HG03045 (cell line): ENCODE results near the gene ABCC4.

Source experiments
- ATAC-seq: cut with Tn5 transposase; IDR thresholded peaks from one replicate; pipeline ENCODE4 v1.9.1; 2021; ENCODE audit warnings: mild to moderate bottlenecking, moderate library complexity; ENCODE audit not compliant: unreplicated experiment

Gene ABCC4

DNA sequence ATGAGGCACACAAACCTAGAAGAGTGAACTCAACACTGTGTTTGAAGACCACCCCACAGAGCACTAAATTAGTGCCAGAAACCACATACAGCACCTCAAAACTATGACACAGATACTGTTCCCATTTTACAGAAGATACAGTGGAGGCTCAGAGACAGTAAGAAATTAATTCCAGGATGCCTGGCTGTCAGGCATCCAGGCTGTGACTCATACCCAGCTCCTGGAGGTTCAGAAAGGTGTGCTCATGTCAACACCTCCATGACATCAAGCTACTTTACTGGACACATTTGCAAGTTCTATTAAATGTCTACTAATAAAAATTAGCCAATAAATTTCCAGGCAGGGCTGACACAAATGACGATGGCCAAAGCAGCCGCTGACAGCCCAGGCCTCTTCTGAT lies 176.3 kb downstream of the ABCC4 start:
- no peak for ATAC-seq

GRCh38 chr13:95123726-95124125 lies 177.5 kb downstream of the ABCC4 start:
- ATAC-seq: no peak

DNA sequence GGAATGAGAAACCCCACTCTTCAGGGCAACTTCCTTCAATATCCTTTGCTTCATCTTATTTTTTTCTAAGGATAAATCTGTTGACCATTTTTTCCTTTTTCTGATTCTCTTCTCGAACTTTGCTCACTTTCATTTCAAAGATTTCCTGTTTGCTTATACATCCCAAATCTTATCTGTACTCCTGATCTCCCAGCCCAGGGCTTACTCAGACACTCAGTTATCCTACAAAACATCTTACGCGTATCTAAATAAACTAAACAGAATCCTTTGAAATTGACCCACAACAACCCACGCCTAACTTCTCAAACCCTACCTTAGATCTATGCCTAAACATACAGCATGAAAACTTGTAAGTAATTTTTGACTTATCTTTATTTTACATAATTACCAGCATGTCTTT lies 179.2 kb downstream of the ABCC4 start:
- ATAC-seq: no peak

DNA sequence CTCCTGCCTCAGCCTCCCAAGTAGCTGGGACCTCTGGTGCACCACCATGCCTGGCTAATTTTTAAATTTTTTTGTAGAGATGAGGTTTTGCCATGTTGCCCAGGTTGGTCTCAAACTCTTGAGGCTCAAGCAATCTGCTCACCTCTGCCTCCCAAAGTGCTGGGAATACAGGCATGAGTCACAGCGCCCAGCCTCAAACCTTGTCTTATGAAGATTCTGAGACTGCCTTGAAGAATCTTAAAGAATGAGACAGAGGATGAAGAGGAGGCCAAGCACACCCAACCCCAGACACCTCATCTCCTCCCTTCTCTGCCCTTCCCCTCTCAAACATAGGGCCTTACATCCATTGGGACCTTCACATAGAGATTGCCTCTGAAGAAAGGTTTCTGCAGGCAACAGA lies 179.7 kb downstream of the ABCC4 start:
- no peak for ATAC-seq

- no peak for ATAC-seq
These were observed 180.6 kb downstream of the ABCC4 start for GRCh38 chr13:95120650-95121049.

- no peak for ATAC-seq
These were observed 182.5 kb downstream of the ABCC4 start for GRCh38 chr13:95118541-95119324.

DNA sequence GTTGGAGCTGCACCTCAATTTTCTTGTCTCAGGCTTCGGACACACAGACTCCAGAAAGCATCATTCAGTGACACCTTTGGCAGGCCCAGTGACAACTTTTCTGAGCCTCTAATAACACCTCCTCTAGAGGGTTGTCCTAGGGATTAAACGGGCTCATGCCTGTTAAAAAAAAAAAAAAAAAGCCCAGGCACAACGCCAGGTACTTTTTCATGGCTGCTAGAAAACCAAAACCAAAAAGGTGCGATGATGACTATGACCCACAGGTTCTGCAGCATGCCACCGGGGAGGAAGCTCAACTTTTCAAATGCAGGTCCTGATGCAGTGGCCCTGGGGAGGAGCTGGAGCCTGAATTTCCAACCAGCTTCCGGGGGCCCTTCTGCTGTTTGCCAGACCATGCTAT lies 184.2 kb downstream of the ABCC4 start:
- ATAC-seq: no peak

DNA sequence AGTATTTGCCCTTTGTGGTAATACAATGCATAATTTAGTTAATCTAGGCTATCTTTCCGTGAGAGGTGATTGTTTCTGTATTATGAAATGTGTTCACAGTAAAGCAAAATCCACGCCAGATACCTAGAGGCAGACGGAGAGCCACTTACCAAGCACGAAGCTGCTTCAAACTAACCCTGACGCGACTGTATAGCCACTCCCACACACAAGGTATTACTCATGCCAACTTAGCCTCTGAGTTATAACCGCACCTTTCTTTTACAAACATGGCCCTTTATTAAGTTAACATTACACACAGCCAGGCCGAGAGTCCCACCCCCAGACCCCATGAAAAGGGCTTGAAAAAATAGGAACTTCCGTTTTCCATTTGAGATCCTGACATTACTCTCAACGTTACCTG lies 185.7 kb downstream of the ABCC4 start:
- no peak for ATAC-seq

- ATAC-seq: no peak
These were observed 187.7 kb downstream of the ABCC4 start for GRCh38 chr13:95113601-95114000.

DNA sequence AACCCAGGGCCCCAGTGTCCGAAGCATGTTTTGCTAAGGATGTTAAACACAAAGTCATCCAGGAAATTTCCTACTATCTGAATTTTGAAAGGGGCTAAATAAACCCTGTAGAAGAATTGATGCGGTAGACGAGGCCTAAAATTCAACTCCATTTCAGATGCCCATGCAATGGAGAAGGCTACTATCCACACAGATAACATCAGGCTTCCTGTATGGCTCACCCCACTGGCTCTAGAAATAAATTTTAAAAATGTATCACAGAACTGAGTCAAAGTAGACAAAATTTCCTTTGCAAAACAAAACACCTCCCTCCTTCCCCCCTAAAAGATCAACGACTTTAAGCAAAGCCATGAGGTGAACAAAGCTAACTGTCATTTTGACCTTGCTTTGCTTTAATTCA lies 188.4 kb downstream of the ABCC4 start:
- ATAC-seq: no peak

- ATAC-seq: no peak
These were observed 189.6 kb downstream of the ABCC4 start for GRCh38 chr13:95111608-95112007.

GRCh38 chr13:95106562-95106961 lies 194.7 kb downstream of the ABCC4 start:
- ATAC-seq: no peak

- no peak for ATAC-seq
These were observed 200.5 kb downstream of the ABCC4 start for GRCh38 chr13:95100525-95101433.

DNA sequence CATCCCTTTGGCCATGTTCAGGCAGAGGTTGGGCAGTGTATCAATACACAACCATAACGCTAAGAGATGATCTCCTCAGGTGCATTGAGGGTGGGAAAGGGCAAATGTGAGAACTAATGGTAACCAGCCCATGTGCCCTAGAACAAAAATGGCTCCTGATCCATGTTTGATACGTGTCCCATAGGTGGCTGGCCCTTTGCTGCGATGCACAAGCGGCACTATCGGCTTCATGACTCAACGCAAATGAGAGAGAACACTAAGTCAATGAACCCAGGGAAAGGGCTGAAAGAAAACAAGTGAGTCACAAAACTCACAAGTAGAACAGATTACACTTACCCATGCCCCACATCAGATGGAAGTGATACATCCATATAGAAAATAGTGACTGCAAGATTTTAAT lies 201.7 kb downstream of the ABCC4 start:
- no peak for ATAC-seq

DNA sequence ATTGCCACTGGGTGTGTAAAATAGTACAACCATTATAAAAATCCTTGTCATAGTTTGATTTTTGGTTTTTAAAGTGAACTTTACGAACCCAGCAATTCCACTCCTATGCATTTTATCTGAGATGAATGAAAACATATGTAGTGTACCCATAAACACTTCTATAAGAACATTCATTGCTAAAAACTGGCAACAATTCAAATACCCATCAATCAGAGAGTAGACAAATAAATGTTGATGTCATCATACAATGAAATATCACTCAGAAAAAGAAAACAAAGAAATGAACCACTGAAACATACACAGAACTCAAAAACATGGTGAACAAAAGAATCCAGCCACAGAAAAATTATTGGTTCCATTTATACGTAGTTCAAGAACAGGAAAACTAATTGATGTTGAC lies 202.3 kb downstream of the ABCC4 start:
- no peak for ATAC-seq

DNA sequence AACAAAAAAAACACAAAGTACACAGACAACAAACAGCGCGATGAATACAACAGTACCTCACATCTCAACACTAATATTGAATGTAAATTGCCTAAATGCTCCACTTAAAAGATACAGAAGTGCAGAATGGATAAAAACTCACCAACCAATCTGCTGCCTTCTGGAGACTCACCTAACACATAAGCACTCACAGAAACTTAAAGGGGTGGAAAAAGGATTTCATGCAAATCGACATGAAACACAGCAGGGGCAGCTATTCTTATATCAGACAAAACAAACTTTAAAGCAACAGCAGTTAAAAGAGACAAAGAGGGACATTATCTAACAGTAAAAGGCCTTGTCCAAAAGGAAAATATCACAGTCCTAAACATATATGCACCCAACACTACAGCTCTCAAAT lies 209.5 kb downstream of the ABCC4 start:
- no peak for ATAC-seq

- no peak for ATAC-seq
These were observed 213.4 kb downstream of the ABCC4 start for GRCh38 chr13:95087746-95088305.

DNA sequence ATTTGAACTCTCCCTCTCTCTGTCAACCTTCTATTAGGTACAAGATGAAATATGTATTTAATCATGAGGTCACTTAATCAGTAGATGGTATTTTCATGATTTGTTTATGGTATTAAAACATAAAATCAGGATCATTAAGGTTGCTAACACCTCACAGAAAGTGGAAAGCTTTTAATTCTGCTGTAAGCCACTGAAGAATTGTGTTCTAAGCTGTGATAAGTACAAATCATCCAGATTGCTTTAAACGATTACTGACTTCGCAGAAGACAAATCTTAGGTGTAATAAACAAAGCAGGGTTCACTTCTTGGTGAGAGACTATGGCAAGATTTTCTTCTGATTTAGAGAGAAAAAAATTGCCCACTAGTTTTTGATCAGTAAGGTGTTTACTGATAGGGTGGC lies 214.5 kb downstream of the ABCC4 start:
- no peak for ATAC-seq

DNA sequence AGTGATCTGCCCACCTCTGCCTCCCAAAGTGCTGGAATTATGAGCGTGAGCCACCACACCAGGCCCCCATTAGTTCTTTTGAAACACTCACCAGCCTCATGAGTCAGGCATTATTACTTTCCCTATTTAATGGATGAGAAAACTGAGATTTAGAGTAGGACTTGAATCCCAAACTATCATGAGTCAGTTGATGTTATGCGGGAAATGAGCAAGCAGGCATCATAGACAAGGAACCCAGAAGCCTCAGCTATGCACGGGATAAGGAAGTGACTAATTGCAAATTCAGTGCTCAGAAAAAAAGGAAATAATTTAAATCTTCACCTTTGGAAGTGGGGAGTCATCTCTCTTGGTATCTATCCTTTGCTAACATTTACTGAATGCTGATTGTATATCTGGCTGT lies 217.5 kb downstream of the ABCC4 start:
- ATAC-seq: no peak

- no peak for ATAC-seq
These were observed 218.2 kb downstream of the ABCC4 start for GRCh38 chr13:95083066-95083465.

DNA sequence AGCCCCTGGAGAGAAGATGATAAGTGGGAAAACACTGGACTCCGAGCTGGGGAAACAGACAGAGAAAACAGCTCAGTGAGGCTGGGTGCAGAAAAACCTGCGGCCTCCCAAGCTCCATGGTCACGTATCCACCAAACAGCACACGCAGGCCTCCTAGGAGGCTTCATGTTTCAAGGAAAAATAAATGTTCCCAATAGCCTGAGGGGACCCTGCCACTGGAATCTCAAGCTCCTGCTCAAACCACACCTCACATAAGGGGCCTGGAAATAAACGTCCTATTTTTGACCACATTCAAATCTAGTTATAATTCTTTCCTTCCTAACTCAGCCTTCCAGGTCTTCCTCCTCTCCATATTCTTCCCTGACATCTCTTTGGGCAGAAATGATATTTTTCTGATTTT lies 225.7 kb downstream of the ABCC4 start:
- no peak for ATAC-seq

GRCh38 chr13:95074820-95075219 lies 226.4 kb downstream of the ABCC4 start:
- no peak for ATAC-seq
